OCI-LY7 (cell line): ENCODE measurements around the gene ADAMTS6. TPM values are rescaled to one million over a fixed set of nuclear protein-coding genes. Genes with fewer than 3 reads are reported as not detected.

Experiments
- BruUV-seq: library from RNA; stranded (reverse); fragments of 400-500 nt; replicated peaks from 2 replicates; lab custom pipeline; 2021; lab: Mats Ljungman, UMichigan
- CTCF ChIA-PET: fragments of 300-600 bp; sonication (Branson Sonifier 250); formaldehyde crosslinking; loops from one replicate; lab custom pipeline; 2022; ENCODE audit warnings: antibody characterized with exemption; ENCODE audit not compliant: unreplicated experiment; lab: Charles Lee
- POLR2A ChIA-PET: fragments of 300-600 bp; sonication (Branson Sonifier 250); formaldehyde crosslinking; loops from one replicate; lab custom pipeline; 2022; ENCODE audit warnings: antibody characterized with exemption; lab: Charles Lee
- DNase-seq: peaks from one replicate; pipeline ENCODE4 v3.0.0-alpha.2; 2015; ENCODE audit warnings: low spot score
- H2AFZ ChIP-seq: fragments of 200-600 bp; sonication (generic), shearing (Covaris generic); 2 replicates; pipeline ENCODE4 v1.6.1; 2014; ENCODE audit warnings: mild to moderate bottlenecking, antibody characterized with exemption, low read length, moderate library complexity
- H3K27ac ChIP-seq: fragments of 200-600 bp; sonication (generic); 2 replicates; pipeline ENCODE4 v1.5.1; 2014; ENCODE audit warnings: mixed run types, low read depth, mild to moderate bottlenecking, moderate library complexity, low read length, inconsistent platforms; ENCODE audit not compliant: poor library complexity, severe bottlenecking
- H3K36me3 ChIP-seq: fragments of 200-600 bp; sonication (generic); 2 replicates; pipeline ENCODE4 v1.6.1; 2014; ENCODE audit warnings: mild to moderate bottlenecking, antibody characterized with exemption, low read length, moderate library complexity, mixed read lengths; ENCODE audit not compliant: insufficient read depth
- H3K4me1 ChIP-seq: fragments of 200-600 bp; sonication (generic); 2 replicates; pipeline ENCODE4 v1.5.1; 2014; ENCODE audit warnings: mild to moderate bottlenecking, low read length; ENCODE audit not compliant: insufficient read depth, poor library complexity, severe bottlenecking
- H3K4me2 ChIP-seq: fragments of 200-600 bp; sonication (generic); 2 replicates; pipeline ENCODE4 v1.6.1; 2014; ENCODE audit warnings: mild to moderate bottlenecking, low read length
- H3K4me3 ChIP-seq: fragments of 200-600 bp; sonication (generic); 2 replicates; pipeline ENCODE4 v1.5.1; 2014; ENCODE audit warnings: mild to moderate bottlenecking, low read depth, low read length; ENCODE audit not compliant: poor library complexity, severe bottlenecking
- H3K79me2 ChIP-seq: fragments of 200-600 bp; sonication (generic); 2 replicates; pipeline ENCODE4 v1.6.1; 2016; ENCODE audit warnings: low read depth, mild to moderate bottlenecking, low read length, moderate library complexity, mixed read lengths; ENCODE audit not compliant: insufficient read depth
- H3K9me2 ChIP-seq: fragments of 200-600 bp; sonication (generic); 2 replicates; pipeline ENCODE4 v1.6.1; 2016; ENCODE audit warnings: mild to moderate bottlenecking, low read length, mixed read lengths; ENCODE audit not compliant: insufficient read depth
- H3K9me3 ChIP-seq: fragments of 200-600 bp; sonication (generic); 2 replicates; pipeline ENCODE4 v1.6.1; 2014; ENCODE audit warnings: mild to moderate bottlenecking, mixed run types, low read length, mixed read lengths
- H4K20me1 ChIP-seq: fragments of 200-600 bp; sonication (generic); 2 replicates; pipeline ENCODE4 v1.6.1; 2014; ENCODE audit warnings: mild to moderate bottlenecking, antibody characterized with exemption, low read length, moderate library complexity, mixed read lengths; ENCODE audit not compliant: insufficient read depth
- EZH2phosphoT487 ChIP-seq: fragments of 200-600 bp; sonication (generic); IDR thresholded peaks from 2 replicates; pipeline ENCODE4 v1.6.1; 2018; ENCODE audit warnings: low read depth, borderline replicate concordance, mild to moderate bottlenecking, mixed run types, antibody characterized with exemption, low read length, moderate library complexity, mixed read lengths
- intact Hi-C: fragments of 100-400 bp; cut with micrococcal nuclease; formaldehyde crosslinking; loops from one replicate; pipeline ENCODE4 v1.10.0; 2022; ENCODE audit not compliant: unreplicated experiment
- total RNA-seq, 2 experiments: library from RNA; depleted of rRNA in 1 of 2; stranded (reverse); fragments of >200 nt in 1 of 2; shearing (Covaris generic) in 1 of 2; gene quantifications; 2 replicates each; pipeline ENCODE4 v1.2.3, GENCODE V29; 2014 to 2022
- TF ChIP-seq, protein P1 (sequence below): fragments of 200-600 bp; sonication (generic); conservative IDR thresholded peaks from 2 replicates; pipeline ENCODE4 v1.5.1; 2014; ENCODE audit warnings: mild to moderate bottlenecking, antibody characterized with exemption, low read length, moderate library complexity, mixed read lengths

Gene ADAMTS6
- total RNA-seq, 2 experiments from 2014 or later: 13.9 to 18.1 TPM

DNA sequence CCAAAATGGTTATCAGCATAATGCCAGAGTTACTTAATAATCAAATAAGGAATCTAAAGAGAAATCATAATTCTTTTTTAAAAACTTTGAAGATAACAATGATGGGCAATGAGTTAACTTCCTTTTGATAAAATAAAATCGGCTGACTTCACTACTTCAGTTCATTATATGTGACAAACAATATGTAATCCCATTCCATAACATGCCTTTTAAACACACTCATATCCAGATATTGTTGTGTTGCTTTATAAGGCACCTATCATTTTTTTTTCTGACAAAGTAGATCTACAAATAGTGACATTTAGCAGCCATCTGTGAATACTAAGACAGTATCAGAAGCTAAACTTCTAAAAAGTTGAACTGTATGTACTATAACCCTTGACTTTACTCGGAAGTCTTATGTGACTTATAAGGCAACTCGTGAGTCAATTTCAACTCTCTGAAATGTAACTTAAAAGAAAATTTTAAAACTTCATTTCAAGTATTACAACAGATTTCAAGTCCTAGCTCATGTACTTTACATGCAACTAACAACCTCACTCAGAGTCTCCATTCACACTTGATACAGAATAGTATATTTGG, 7.5 kb downstream of the ADAMTS6 start:
- no peaks in the 10 kb centered on the region for H3K9me3 ChIP-seq
- no TSS peak for BruUV-seq
- H3K27ac ChIP-seq: no peak overlapping the region
- no peak overlapping the region for H3K4me2 ChIP-seq
- DNase-seq: no peak
- H4K20me1 ChIP-seq: no peaks in the 10 kb centered on the region
- no peaks in the 10 kb centered on the region for H3K9me2 ChIP-seq
- no peak overlapping the region for H2AFZ ChIP-seq
- H3K36me3 ChIP-seq: no peaks in the 10 kb centered on the region
- H3K4me1 ChIP-seq: peaks cover 21% of the 10 kb centered on the region
- ChIA-PET CTCF (no interaction called here), POLR2A (interaction anchor here (0.6 to 1.2 kb wide), 4 partner anchors 11 to 672 kb away, joined by 3 to 5 read pairs (median 4); no protein-coding TSS in a partner anchor)
- H3K79me2 ChIP-seq: peaks cover 8% of the 10 kb centered on the region; the same call in 1 of the 2 replicates
- TF ChIP-seq, protein P1, sequence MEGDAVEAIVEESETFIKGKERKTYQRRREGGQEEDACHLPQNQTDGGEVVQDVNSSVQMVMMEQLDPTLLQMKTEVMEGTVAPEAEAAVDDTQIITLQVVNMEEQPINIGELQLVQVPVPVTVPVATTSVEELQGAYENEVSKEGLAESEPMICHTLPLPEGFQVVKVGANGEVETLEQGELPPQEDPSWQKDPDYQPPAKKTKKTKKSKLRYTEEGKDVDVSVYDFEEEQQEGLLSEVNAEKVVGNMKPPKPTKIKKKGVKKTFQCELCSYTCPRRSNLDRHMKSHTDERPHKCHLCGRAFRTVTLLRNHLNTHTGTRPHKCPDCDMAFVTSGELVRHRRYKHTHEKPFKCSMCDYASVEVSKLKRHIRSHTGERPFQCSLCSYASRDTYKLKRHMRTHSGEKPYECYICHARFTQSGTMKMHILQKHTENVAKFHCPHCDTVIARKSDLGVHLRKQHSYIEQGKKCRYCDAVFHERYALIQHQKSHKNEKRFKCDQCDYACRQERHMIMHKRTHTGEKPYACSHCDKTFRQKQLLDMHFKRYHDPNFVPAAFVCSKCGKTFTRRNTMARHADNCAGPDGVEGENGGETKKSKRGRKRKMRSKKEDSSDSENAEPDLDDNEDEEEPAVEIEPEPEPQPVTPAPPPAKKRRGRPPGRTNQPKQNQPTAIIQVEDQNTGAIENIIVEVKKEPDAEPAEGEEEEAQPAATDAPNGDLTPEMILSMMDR: no peak
- TF ChIP-seq EZH2phosphoT487: no peak
- H3K4me3 ChIP-seq: no peak overlapping the region
- intact Hi-C loops: no loop called here

DNA sequence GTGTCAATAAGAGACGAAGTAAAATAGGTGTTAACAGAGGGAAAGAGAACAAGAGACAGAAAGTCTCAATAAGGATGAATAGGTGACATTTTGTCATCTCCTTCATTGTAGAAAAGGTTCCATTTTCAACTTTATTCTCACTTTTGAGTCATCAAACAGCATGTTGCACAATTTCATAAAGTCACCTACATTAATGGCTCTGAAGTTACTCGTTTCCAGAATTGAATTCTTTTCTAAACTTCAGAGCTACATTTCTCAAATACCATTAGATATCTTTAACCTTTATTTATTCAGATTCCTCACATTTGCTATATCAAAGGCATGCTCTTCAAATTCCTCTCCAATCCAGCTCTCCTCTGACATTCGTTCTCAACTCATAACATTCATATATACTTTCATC, 13.1 kb downstream of the ADAMTS6 start:
- no peaks in the 10 kb centered on the region for H3K4me1 ChIP-seq
- no peaks in the 10 kb centered on the region for H3K9me3 ChIP-seq
- no peak for TF ChIP-seq EZH2phosphoT487
- TF ChIP-seq, protein P1: no peak
- no peak overlapping the region for H3K27ac ChIP-seq
- H2AFZ ChIP-seq: no peak overlapping the region
- no peak overlapping the region for H3K4me3 ChIP-seq
- BruUV-seq: no TSS peak
- DNase-seq: no peak
- H3K79me2 ChIP-seq: no peaks in the 10 kb centered on the region
- no peaks in the 10 kb centered on the region for H3K9me2 ChIP-seq
- POLR2A ChIA-PET: no interaction called here
- intact Hi-C loops: no loop called here
- H3K4me2 ChIP-seq: no peak overlapping the region
- CTCF ChIA-PET: no interaction called here
- no peaks in the 10 kb centered on the region for H3K36me3 ChIP-seq
- no peaks in the 10 kb centered on the region for H4K20me1 ChIP-seq

DNA sequence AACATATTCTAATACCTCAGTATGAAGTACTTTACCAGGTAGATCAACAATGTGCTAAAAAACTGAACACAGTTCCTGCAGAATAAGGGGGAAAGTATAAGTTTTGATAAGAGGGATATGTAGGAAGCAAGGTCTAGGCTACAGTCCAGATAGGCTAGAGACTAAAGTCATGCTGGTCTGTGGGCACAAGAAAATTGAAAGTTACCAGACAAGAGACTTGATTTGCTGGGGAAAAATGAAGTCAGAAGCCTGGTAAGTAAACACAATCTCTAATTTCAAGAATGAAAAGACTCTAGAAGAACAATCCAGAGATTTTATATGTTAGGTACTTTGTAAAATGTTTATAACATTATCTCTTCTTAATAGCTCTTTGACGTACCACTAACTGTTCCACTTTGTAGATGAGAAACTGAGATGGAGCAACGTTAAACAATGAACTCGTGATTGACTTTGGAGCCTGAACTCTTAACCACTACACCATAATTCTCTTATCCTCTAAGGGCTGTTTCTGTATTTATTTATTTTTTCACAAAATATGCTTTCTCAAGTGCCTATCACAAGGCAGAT, 19.5 kb downstream of the ADAMTS6 start:
- no TSS peak for BruUV-seq
- CTCF ChIA-PET: no interaction called here

More for the DNA sequence above, 19.5 kb downstream of the ADAMTS6 start:
- TF ChIP-seq, protein P1: no peak
- no peak for TF ChIP-seq EZH2phosphoT487
- Histone ChIP-seq H3K4me3 (no peak overlapping the region), H2AFZ (no peak overlapping the region), H4K20me1 (no peaks in the 10 kb centered on the region), H3K36me3 (0 out of 2 replicates have a peak, but pooled peaks cover 3% of the 10 kb centered on the region), H3K9me3 (no peaks in the 10 kb centered on the region), H3K9me2 (no peaks in the 10 kb centered on the region), H3K27ac (no peak overlapping the region), H3K4me2 (no peak overlapping the region), H3K4me1 (no peaks in the 10 kb centered on the region), H3K79me2 (no peaks in the 10 kb centered on the region)
- intact Hi-C loops: no loop called here
- POLR2A ChIA-PET: interaction anchor here (0.6 to 1.0 kb wide), 2 partner anchors 20 to 844 kb away, joined by 3 to 4 read pairs; partner anchors contain the start of gene ADAMTS6
- no peak for DNase-seq
